ENCODE data around the gene PARK7.

Gene PARK7

GRCh38 chr1:8023995-8024313 lies 62.4 kb downstream of the PARK7 start:
- H3K9me3 Mint-ChIP-seq = no peaks in the 10 kb centered on the region
- no peak for DNase-seq (ENCODE audit: low spot score)
- peaks cover 12% of the 10 kb centered on the region for H3K4me1 Mint-ChIP-seq (ENCODE audit: low read depth)
- H3K4me3 Mint-ChIP-seq = no peak overlapping the region
- no peaks in the 10 kb centered on the region for H3K36me3 Mint-ChIP-seq (ENCODE audit: low read depth)
- H3K27ac Mint-ChIP-seq = no peak overlapping the region
- H3K27me3 Mint-ChIP-seq (ENCODE audit: low read depth) = peaks cover 61% of the 10 kb centered on the region

- Mint-ChIP-seq H3K27ac (no peak overlapping the region), H3K27me3 (ENCODE audit: low read depth) (peaks cover 61% of the 10 kb centered on the region), H3K4me3 (no peak overlapping the region), H3K36me3 (ENCODE audit: low read depth) (no peaks in the 10 kb centered on the region), H3K9me3 (no peaks in the 10 kb centered on the region), H3K4me1 (ENCODE audit: low read depth) (peaks cover 11% of the 10 kb centered on the region)
- no peak for DNase-seq (ENCODE audit: low spot score)
Measured at GRCh38 chr1:8024329-8024728, 62.8 kb downstream of the PARK7 start.

- Mint-ChIP-seq H3K36me3 (ENCODE audit: low read depth) (no peaks in the 10 kb centered on the region), H3K9me3 (no peaks in the 10 kb centered on the region), H3K27ac (peak overlapping the region; percentile 32), H3K4me3 (peak overlapping the region; percentile 83), H3K27me3 (ENCODE audit: low read depth) (peaks cover 61% of the 10 kb centered on the region), H3K4me1 (ENCODE audit: low read depth) (peaks cover 8% of the 10 kb centered on the region)
- DNase-seq (ENCODE audit: low spot score) = no peak
Measured at GRCh38 chr1:8025061-8025670, 63.7 kb downstream of the PARK7 start.

GRCh38 chr1:8025671-8026144 lies 64.2 kb downstream of the PARK7 start:
- Mint-ChIP-seq H3K9me3 (no peaks in the 10 kb centered on the region), H3K27me3 (ENCODE audit: low read depth) (peaks cover 61% of the 10 kb centered on the region), H3K4me3 (peak overlapping the region; percentile 83), H3K27ac (no peak overlapping the region), H3K4me1 (ENCODE audit: low read depth) (peaks cover 8% of the 10 kb centered on the region), H3K36me3 (ENCODE audit: low read depth) (no peaks in the 10 kb centered on the region)
- no peak for DNase-seq (ENCODE audit: low spot score)

GRCh38 chr1:8026153-8026975 lies 64.9 kb downstream of the PARK7 start, which contains the start of gene ERRFI1:
ERRFI1 (minus strand) TSS chr1:8026309; CDS start chr1:8015619, 10,690 bp downstream.
- Mint-ChIP-seq H3K36me3 (ENCODE audit: low read depth) (no peaks in the 10 kb centered on the region), H3K27ac (peak within 1 kb of the TSS; percentile 32), H3K4me3 (peak within 1 kb of the TSS; percentile 83), H3K4me1 (ENCODE audit: low read depth) (peaks cover 8% of the 10 kb centered on the region), H3K9me3 (no peaks in the 10 kb centered on the region), H3K27me3 (ENCODE audit: low read depth) (peaks cover 61% of the 10 kb centered on the region)
- peak; percentile 91 for DNase-seq (ENCODE audit: low spot score)

GRCh38 chr1:8026976-8027747 lies 65.7 kb downstream of the PARK7 start:
- H3K36me3 Mint-ChIP-seq (ENCODE audit: low read depth) = no peaks in the 10 kb centered on the region
- H3K27me3 Mint-ChIP-seq (ENCODE audit: low read depth) = peaks cover 55% of the 10 kb centered on the region
- no peak overlapping the region for H3K27ac Mint-ChIP-seq
- DNase-seq (ENCODE audit: low spot score) = no peak
- H3K9me3 Mint-ChIP-seq = no peaks in the 10 kb centered on the region
- H3K4me3 Mint-ChIP-seq = peak overlapping the region; percentile 54
- peaks cover 8% of the 10 kb centered on the region for H3K4me1 Mint-ChIP-seq (ENCODE audit: low read depth)

GRCh38 chr1:8027748-8028570 lies 66.4 kb downstream of the PARK7 start:
- Mint-ChIP-seq H3K27ac (no peak overlapping the region), H3K27me3 (ENCODE audit: low read depth) (peaks cover 49% of the 10 kb centered on the region), H3K9me3 (no peaks in the 10 kb centered on the region), H3K36me3 (ENCODE audit: low read depth) (no peaks in the 10 kb centered on the region), H3K4me1 (ENCODE audit: low read depth) (peaks cover 8% of the 10 kb centered on the region), H3K4me3 (no peak overlapping the region)
- no peak for DNase-seq (ENCODE audit: low spot score)

- DNase-seq (ENCODE audit: low spot score) = no peak
- no peaks in the 10 kb centered on the region for H3K36me3 Mint-ChIP-seq (ENCODE audit: low read depth)
- H3K4me3 Mint-ChIP-seq = no peak overlapping the region
- no peak overlapping the region for H3K27ac Mint-ChIP-seq
- H3K9me3 Mint-ChIP-seq = no peaks in the 10 kb centered on the region
- peaks cover 8% of the 10 kb centered on the region for H3K4me1 Mint-ChIP-seq (ENCODE audit: low read depth)
- peaks cover 43% of the 10 kb centered on the region for H3K27me3 Mint-ChIP-seq (ENCODE audit: low read depth)
Measured at GRCh38 chr1:8028571-8028910, 67.0 kb downstream of the PARK7 start.

- Mint-ChIP-seq H3K4me3 (no peak overlapping the region), H3K9me3 (no peaks in the 10 kb centered on the region), H3K27me3 (ENCODE audit: low read depth) (peaks cover 27% of the 10 kb centered on the region), H3K4me1 (ENCODE audit: low read depth) (peaks cover 4% of the 10 kb centered on the region), H3K36me3 (ENCODE audit: low read depth) (no peaks in the 10 kb centered on the region), H3K27ac (no peak overlapping the region)
- DNase-seq (ENCODE audit: low spot score) = no peak
Measured at GRCh38 chr1:8031176-8031785, 69.8 kb downstream of the PARK7 start.

GRCh38 chr1:8032366-8032910 lies 70.9 kb downstream of the PARK7 start:
- Mint-ChIP-seq H3K36me3 (ENCODE audit: low read depth) (no peaks in the 10 kb centered on the region), H3K4me3 (no peak overlapping the region), H3K9me3 (no peaks in the 10 kb centered on the region), H3K4me1 (ENCODE audit: low read depth) (no peaks in the 10 kb centered on the region), H3K27me3 (ENCODE audit: low read depth) (peaks cover 16% of the 10 kb centered on the region), H3K27ac (no peak overlapping the region)
- DNase-seq (ENCODE audit: low spot score) = no peak

- H3K27ac Mint-ChIP-seq = no peak overlapping the region
- no peaks in the 10 kb centered on the region for H3K9me3 Mint-ChIP-seq
- no peaks in the 10 kb centered on the region for H3K4me1 Mint-ChIP-seq (ENCODE audit: low read depth)
- DNase-seq (ENCODE audit: low spot score) = no peak
- no peaks in the 10 kb centered on the region for H3K36me3 Mint-ChIP-seq (ENCODE audit: low read depth)
- H3K4me3 Mint-ChIP-seq = no peak overlapping the region
- peaks cover 8% of the 10 kb centered on the region for H3K27me3 Mint-ChIP-seq (ENCODE audit: low read depth)
Measured at GRCh38 chr1:8033322-8033721, 71.8 kb downstream of the PARK7 start.
